HG03159 (cell line): Measurements from ENCODE around the gene COA8.

ENCODE experiments used
- ATAC-seq: cut with Tn5 transposase; IDR thresholded peaks from one replicate; pipeline ENCODE4 v1.9.1; 2021; ENCODE audit warnings: mild to moderate bottlenecking, moderate library complexity; ENCODE audit not compliant: unreplicated experiment

The COA8 gene

GRCh38 chr14:103547941-103548462 is 14.8 kb upstream of the COA8 start:
- no peak for ATAC-seq

GRCh38 chr14:103548463-103549351 is 14.1 kb upstream of the COA8 start:
- no peak for ATAC-seq

- no peak for ATAC-seq
Observed at GRCh38 chr14:103549361-103550311, 13.1 kb upstream of the COA8 start.

GRCh38 chr14:103550451-103551337 is 12.1 kb upstream of the COA8 start:
- no peak for ATAC-seq

- ATAC-seq = no peak
Observed at GRCh38 chr14:103551338-103551762, 11.4 kb upstream of the COA8 start.

GRCh38 chr14:103552011-103552845 is 10.5 kb upstream of the COA8 start:
- ATAC-seq = no peak

GRCh38 chr14:103552846-103553210 is 9.9 kb upstream of the COA8 start:
- no peak for ATAC-seq

- ATAC-seq = no peak
Observed at GRCh38 chr14:103555559-103556337, 7.0 kb upstream of the COA8 start.

- no peak for ATAC-seq
Observed at GRCh38 chr14:103556946-103557758, 5.6 kb upstream of the COA8 start.

GRCh38 chr14:103558071-103558882 is 4.5 kb upstream of the COA8 start:
- ATAC-seq = no peak

- ATAC-seq = no peak
Observed at GRCh38 chr14:103559766-103560165, 3.0 kb upstream of the COA8 start.

GRCh38 chr14:103560691-103561090 is 2.1 kb upstream of the COA8 start:
- no peak for ATAC-seq

- ATAC-seq = peak; percentile 32
Observed at GRCh38 chr14:103561381-103562178, 1.2 kb upstream of the COA8 start.

GRCh38 chr14:103562179-103562428 is 656 bp upstream of the COA8 start:
- ATAC-seq = peak; percentile 21

GRCh38 chr14:103563226-103563620 is 463 bp downstream of the COA8 start:
- ATAC-seq = no peak

- ATAC-seq = no peak
Observed at GRCh38 chr14:103563844-103564505, 1.2 kb downstream of the COA8 start.
